Brain microvascular endothelial cell (primary cell): Measurements from ENCODE around the gene TEAD4.

ENCODE experiments used
- DNase-seq: peaks from one replicate; pipeline ENCODE4 v3.0.0-alpha.2; 2020
- H3K27ac ChIP-seq: fragments of 250-450 bp; sonication (Bioruptor Pico); 2 replicates; pipeline ENCODE4 v1.5.1; 2020; ENCODE audit warnings: mild to moderate bottlenecking, moderate library complexity
- H3K27me3 ChIP-seq: fragments of 250-450 bp; sonication (Bioruptor Pico); replicated peaks from 2 replicates; pipeline ENCODE4 v1.5.1; 2020; ENCODE audit warnings: mild to moderate bottlenecking
- H3K36me3 ChIP-seq: fragments of 250-450 bp; sonication (Bioruptor Pico); replicated peaks from 2 replicates; pipeline ENCODE4 v1.5.1; 2020; ENCODE audit warnings: mild to moderate bottlenecking
- H3K4me3 ChIP-seq: 2 replicates; pipeline ENCODE4 v1.5.1; 2011; ENCODE audit warnings: low read depth, mild to moderate bottlenecking, control low read depth, low read length, moderate library complexity
- in situ Hi-C: cut with HindIII; loops from 2 replicates; pipeline ENCODE4 v1.10.0; 2017; ENCODE audit warnings: low sequenced_read_pairs, low pct_ligation_motif_present
- TF ChIP-seq, protein P1 (sequence below): IDR thresholded peaks from 2 replicates; pipeline ENCODE4 v1.5.1; 2011; ENCODE audit warnings: low read depth, mild to moderate bottlenecking, moderate library complexity, low read length, control low read depth, inconsistent platforms; ENCODE audit errors: missing control alignments

TEAD4 gene

DNA sequence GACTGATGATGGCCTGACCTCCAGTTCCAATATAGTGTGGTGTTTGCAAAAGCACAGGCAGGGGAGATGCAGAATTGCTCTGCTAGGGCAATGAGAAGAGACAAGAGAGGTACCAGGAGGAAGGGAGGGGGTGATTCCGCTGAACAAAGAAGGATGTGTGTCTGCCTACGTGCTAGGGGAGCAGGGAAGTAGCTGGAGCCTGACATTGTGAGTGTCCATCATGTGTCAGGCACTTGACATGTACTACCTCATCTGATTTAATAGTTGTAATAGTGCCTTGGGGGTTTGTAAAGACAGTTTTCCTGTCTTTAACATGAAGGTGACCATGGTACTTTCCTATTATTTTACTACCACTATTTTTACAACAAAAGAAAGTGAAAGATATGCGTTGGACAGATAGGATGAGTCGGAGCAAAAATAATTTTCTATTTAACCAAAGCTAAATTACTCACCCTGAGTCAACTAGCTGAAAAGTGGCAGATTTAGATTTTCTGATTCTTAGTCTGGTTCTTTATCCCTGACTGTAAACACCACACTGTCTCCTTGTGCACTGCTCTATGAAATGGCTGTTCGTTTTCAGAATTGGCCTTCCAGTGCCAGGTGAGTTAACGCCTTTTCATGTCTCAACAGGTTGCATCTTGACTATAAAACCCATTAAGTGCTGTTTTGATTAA, 33.7 kb upstream of the TEAD4 start:
- Histone ChIP-seq H3K27ac (no peak overlapping the region), H3K4me3 (no peak overlapping the region), H3K36me3 (peaks cover 43% of the 10 kb centered on the region), H3K27me3 (no peaks in the 10 kb centered on the region)
- DNase-seq, result no peak
- TF ChIP-seq, protein P1, sequence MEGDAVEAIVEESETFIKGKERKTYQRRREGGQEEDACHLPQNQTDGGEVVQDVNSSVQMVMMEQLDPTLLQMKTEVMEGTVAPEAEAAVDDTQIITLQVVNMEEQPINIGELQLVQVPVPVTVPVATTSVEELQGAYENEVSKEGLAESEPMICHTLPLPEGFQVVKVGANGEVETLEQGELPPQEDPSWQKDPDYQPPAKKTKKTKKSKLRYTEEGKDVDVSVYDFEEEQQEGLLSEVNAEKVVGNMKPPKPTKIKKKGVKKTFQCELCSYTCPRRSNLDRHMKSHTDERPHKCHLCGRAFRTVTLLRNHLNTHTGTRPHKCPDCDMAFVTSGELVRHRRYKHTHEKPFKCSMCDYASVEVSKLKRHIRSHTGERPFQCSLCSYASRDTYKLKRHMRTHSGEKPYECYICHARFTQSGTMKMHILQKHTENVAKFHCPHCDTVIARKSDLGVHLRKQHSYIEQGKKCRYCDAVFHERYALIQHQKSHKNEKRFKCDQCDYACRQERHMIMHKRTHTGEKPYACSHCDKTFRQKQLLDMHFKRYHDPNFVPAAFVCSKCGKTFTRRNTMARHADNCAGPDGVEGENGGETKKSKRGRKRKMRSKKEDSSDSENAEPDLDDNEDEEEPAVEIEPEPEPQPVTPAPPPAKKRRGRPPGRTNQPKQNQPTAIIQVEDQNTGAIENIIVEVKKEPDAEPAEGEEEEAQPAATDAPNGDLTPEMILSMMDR, result no peak
- in situ Hi-C loops, result no loop called here

DNA sequence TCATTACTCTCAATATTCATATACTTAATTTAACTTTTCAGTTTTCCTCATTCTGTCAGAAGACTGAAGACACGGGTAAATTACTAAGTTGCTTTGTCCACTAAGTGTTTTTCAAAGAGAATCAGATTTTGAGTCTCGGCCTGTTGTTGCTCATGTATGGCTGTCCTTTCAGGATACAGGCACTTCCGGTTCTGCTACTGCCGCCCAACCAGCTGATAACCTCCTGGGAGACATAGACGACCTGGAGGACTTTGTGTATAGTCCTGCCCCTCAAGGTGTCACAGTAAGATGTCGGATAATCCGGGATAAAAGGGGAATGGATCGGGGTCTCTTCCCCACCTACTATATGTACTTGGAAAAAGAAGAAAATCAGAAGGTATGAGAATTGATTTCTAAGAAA, 28.3 kb upstream of the TEAD4 start:
- Histone ChIP-seq H3K36me3 (peaks cover 49% of the 10 kb centered on the region), H3K27ac (no peak overlapping the region), H3K27me3 (no peaks in the 10 kb centered on the region), H3K4me3 (no peak overlapping the region)
- in situ Hi-C loops, result no loop called here
- TF ChIP-seq, protein P1, result no peak
- no peak for DNase-seq

DNA sequence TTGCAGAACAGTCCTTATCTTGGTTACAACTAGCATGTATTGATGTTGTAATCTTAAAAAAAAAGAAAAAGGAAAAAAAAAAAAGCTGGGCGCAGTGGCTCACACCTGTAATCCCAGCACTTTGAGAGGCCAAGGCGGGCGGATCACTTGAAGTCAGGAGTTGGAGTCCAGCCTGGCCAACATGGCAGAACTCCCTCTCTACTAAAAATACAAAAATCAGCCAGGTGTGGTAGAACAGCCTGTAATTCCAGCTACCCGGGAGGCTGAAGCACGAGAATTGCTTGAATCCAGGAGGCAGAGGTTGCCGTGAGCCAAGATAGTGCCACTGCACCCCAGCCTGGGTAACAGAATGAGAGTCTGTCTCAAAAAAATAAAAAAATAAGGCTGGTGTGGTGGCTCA, 25.6 kb upstream of the TEAD4 start:
- Histone ChIP-seq H3K4me3 (no peak overlapping the region), H3K27ac (no peak overlapping the region), H3K27me3 (no peaks in the 10 kb centered on the region), H3K36me3 (peaks cover 55% of the 10 kb centered on the region)
- in situ Hi-C loops, result no loop called here
- no peak for DNase-seq
- TF ChIP-seq, protein P1, result no peak

DNA sequence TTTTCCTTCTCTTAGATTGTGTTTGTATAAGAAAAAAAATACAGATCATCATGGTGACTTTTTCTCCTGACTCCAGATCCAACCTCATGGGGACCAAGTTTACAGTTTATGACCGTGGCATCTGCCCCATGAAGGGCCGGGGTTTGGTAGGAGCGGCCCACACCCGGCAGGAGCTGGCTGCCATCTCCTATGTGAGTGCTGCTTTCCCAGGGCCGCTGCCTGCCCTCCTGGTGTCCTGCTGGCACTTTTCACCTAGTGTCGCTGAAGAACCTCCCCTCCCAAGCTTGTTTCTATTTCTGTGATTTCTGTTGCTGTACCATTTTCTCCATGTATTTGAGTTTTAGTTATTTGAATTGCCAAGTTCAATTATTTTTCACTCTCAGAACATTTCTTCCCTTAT, 24.8 kb upstream of the TEAD4 start:
- no peak for DNase-seq
- in situ Hi-C loops, result no loop called here
- no peak overlapping the region for H3K27ac ChIP-seq
- H3K27me3 ChIP-seq, result no peaks in the 10 kb centered on the region
- H3K4me3 ChIP-seq, result no peak overlapping the region
- peaks cover 53% of the 10 kb centered on the region for H3K36me3 ChIP-seq
- TF ChIP-seq, protein P1, result no peak

DNA sequence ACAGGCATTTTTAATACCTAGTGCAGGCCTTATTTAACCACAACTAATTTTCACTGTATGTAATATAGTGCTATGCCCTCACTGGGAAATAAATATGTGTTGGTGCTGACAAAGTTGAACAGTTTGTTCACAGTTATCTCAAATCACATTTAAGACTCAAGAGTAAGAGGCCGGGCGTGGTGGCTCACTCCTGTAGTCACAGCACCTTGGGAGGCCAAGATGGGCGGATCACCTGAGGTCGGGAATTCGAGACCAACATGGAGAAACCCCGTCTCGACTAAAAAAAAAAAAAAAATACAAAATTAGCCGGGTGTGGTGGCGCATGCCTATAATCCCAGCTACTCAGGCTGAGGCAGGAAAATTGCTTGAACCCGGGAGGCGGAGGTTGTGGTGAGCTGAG, 22.9 kb upstream of the TEAD4 start:
- Histone ChIP-seq H3K27me3 (no peaks in the 10 kb centered on the region), H3K27ac (no peak overlapping the region), H3K36me3 (peaks cover 48% of the 10 kb centered on the region), H3K4me3 (no peak overlapping the region)
- in situ Hi-C loops, result no loop called here
- DNase-seq, result no peak
- TF ChIP-seq, protein P1, result no peak

DNA sequence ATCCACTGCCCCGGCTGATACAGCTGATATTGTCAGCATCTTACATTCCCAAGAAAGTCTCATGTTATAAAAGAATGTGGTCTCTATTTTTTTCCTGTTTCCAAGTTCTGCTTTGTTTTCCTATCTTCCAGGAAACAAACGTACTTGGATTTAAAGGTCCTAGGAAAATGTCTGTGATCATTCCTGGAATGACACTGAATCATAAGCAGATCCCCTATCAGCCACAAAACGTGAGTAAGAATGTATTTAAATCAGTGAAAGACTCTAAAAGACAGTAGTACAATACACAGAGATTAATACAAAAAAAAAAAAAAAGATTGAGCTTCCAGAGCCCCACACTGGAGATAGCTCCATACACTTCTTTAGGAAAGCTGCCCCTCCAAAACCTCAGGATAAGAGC, 21.7 kb upstream of the TEAD4 start:
- Histone ChIP-seq H3K4me3 (no peak overlapping the region), H3K36me3 (peaks cover 47% of the 10 kb centered on the region), H3K27ac (no peak overlapping the region), H3K27me3 (no peaks in the 10 kb centered on the region)
- TF ChIP-seq, protein P1, result no peak
- in situ Hi-C loops, result no loop called here
- no peak for DNase-seq
